ENCODE measurements around the gene COL24A1.

- TF ChIP-seq EZH2phosphoT487 (IDR thresholded peaks at IDR 0.05; ENCODE audit: borderline replicate concordance, low read length) = no peak
- TF ChIP-seq, protein P1, sequence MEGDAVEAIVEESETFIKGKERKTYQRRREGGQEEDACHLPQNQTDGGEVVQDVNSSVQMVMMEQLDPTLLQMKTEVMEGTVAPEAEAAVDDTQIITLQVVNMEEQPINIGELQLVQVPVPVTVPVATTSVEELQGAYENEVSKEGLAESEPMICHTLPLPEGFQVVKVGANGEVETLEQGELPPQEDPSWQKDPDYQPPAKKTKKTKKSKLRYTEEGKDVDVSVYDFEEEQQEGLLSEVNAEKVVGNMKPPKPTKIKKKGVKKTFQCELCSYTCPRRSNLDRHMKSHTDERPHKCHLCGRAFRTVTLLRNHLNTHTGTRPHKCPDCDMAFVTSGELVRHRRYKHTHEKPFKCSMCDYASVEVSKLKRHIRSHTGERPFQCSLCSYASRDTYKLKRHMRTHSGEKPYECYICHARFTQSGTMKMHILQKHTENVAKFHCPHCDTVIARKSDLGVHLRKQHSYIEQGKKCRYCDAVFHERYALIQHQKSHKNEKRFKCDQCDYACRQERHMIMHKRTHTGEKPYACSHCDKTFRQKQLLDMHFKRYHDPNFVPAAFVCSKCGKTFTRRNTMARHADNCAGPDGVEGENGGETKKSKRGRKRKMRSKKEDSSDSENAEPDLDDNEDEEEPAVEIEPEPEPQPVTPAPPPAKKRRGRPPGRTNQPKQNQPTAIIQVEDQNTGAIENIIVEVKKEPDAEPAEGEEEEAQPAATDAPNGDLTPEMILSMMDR (IDR thresholded peaks at IDR 0.05; ENCODE audit: low read depth, low read length, poor library complexity, severe bottlenecking) = no peak
Measured at GRCh38 chr1:85867189-85867588, 289.4 kb downstream of the COL24A1 start.

Data from DOHH2 (cell line).